Stomach (tissue), 4 donors: ENCODE results near the gene SAPCD1.

ENCODE experiments used
- POLR2A ChIP-seq, 4 donors: fragments of 450-650 bp; IDR thresholded peaks; one replicate each; pipeline ENCODE4 v1.6.1; 2016; ENCODE audit warnings: antibody characterized with exemption in 4 of 4, control low read depth in 2 of 4, mild to moderate bottlenecking in 1 of 4, moderate library complexity in 1 of 4
- TF ChIP-seq, protein P1 (sequence below), 7 experiments: fragments of 450-650 bp in 4 of 7; fragments of 200-600 bp in 3 of 7; sonication (generic) in 3 of 7; IDR thresholded peaks; one replicate each; pipeline ENCODE4 v1.5.1; 2016 to 2019; ENCODE audit warnings: antibody characterized with exemption in 7 of 7, control low read depth in 2 of 7, mild to moderate bottlenecking in 1 of 7

DNA sequence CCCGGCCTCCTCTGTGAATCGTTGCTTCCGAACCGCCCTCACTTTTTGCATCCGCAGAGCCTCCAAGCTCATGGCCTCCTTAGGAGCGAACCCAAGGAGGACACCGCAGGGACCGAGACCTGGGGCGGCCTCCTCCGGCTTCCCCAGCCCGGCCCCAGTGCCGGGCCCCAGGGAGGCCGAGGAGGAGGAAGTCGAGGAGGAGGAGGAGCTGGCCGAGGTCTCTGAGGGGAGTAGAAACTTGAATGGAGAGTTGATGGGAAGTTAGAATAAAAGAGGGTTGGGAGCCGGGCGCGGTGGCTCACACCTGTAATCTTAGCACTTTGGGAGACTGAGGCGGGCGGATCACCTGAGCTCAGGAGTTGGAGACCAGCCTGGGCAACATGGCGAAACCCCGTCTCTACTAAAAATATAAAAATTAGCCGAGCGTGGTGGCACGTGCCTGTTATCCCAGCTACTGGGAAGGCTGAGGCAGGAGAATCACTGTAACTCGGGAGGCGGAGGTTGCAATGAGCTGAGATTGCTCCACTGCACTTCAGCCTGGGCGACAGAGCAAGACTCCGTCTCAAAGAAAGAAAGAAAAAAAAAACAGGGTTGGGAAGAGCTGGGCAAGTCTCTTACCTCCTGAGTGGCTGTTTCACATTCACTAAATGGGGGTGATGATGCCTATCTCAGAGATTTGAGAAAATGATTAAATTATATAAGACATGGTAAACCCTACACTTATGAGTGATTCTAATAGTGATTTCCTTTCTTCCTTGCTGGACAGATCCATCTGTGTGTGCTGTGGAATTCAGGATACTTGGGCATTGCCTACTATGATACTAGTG, 21.8 kb upstream of the SAPCD1 start:
- TF ChIP-seq, protein P1, sequence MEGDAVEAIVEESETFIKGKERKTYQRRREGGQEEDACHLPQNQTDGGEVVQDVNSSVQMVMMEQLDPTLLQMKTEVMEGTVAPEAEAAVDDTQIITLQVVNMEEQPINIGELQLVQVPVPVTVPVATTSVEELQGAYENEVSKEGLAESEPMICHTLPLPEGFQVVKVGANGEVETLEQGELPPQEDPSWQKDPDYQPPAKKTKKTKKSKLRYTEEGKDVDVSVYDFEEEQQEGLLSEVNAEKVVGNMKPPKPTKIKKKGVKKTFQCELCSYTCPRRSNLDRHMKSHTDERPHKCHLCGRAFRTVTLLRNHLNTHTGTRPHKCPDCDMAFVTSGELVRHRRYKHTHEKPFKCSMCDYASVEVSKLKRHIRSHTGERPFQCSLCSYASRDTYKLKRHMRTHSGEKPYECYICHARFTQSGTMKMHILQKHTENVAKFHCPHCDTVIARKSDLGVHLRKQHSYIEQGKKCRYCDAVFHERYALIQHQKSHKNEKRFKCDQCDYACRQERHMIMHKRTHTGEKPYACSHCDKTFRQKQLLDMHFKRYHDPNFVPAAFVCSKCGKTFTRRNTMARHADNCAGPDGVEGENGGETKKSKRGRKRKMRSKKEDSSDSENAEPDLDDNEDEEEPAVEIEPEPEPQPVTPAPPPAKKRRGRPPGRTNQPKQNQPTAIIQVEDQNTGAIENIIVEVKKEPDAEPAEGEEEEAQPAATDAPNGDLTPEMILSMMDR (IDR thresholded peaks at IDR 0.05): no peak
- no peak for TF ChIP-seq POLR2A (IDR thresholded peaks at IDR 0.05)
